D721Med (cell line): ENCODE data around the gene CHST5.

ENCODE experiments used
- DNase-seq: peaks from one replicate; pipeline ENCODE4 v3.0.0; 2011; ENCODE audit warnings: low spot score; ENCODE audit not compliant: insufficient read length
- FAIRE-seq: peaks from 2 replicates; lab custom pipeline; 2011; peaks lifted over from hg19 to GRCh38; lab: Jason Lieb, UNC
- TF ChIP-seq, protein P1 (sequence below): IDR thresholded peaks from 2 replicates; pipeline ENCODE4 v1.5.1; 2012; ENCODE audit warnings: mild to moderate bottlenecking, control low read depth; ENCODE audit not compliant: insufficient read depth; ENCODE audit errors: missing control alignments

Gene CHST5

DNA sequence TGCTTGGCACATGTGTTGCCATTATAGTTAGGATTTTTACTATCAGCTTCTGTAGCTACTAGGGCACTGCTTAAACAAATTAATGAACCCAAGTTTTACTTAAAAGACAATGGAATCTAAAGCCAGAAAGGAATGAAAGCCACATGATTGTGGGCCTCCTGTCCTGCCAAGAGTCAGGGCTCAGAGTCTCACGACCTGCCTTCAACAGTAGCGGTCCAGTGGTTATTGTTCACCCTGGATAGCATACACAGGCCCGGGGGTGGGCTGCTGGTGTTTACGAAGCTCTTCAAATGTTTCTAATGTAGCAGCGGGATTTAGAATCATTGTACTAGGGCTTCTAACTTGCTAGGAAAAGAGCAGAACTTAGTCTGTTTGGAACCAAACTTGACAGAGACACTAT, 38.0 kb upstream of the CHST5 start:
- no peak for FAIRE-seq
- TF ChIP-seq, protein P1, sequence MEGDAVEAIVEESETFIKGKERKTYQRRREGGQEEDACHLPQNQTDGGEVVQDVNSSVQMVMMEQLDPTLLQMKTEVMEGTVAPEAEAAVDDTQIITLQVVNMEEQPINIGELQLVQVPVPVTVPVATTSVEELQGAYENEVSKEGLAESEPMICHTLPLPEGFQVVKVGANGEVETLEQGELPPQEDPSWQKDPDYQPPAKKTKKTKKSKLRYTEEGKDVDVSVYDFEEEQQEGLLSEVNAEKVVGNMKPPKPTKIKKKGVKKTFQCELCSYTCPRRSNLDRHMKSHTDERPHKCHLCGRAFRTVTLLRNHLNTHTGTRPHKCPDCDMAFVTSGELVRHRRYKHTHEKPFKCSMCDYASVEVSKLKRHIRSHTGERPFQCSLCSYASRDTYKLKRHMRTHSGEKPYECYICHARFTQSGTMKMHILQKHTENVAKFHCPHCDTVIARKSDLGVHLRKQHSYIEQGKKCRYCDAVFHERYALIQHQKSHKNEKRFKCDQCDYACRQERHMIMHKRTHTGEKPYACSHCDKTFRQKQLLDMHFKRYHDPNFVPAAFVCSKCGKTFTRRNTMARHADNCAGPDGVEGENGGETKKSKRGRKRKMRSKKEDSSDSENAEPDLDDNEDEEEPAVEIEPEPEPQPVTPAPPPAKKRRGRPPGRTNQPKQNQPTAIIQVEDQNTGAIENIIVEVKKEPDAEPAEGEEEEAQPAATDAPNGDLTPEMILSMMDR, result no peak
- DNase-seq, result no peak

DNA sequence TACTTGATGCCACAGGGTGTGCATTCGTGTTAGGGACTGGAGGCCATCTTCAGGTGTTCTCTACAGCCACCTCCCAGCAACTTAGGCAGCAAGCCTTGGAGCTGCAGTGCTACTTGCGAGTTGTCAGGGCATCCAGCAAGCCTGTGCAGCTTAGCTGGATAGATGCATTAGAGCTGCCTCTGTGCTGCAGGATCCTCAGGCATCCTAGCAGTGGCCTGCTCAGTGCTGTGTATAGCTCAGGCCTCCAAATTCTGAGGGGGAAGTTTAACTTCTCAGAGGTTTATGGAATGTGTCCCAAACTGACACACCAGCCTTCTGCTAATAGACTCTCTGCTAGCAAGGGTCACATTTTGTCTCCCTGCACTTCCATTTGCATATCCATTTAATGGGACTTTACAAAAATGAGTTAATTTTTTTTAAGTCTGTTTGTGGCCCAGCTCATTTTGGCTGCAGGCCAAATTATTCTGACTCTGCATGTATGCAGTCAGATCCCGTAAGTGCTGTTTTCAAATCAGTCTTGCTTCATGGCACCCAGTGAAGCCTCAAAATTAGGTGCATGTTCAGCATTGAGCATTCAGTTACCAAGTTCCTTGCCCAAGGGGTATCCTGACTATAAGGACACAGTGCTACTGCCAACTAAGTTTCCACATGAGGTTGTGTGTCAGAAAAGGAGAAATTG, 37.1 kb upstream of the CHST5 start:
- DNase-seq, result no peak
- FAIRE-seq, result no peak

DNA sequence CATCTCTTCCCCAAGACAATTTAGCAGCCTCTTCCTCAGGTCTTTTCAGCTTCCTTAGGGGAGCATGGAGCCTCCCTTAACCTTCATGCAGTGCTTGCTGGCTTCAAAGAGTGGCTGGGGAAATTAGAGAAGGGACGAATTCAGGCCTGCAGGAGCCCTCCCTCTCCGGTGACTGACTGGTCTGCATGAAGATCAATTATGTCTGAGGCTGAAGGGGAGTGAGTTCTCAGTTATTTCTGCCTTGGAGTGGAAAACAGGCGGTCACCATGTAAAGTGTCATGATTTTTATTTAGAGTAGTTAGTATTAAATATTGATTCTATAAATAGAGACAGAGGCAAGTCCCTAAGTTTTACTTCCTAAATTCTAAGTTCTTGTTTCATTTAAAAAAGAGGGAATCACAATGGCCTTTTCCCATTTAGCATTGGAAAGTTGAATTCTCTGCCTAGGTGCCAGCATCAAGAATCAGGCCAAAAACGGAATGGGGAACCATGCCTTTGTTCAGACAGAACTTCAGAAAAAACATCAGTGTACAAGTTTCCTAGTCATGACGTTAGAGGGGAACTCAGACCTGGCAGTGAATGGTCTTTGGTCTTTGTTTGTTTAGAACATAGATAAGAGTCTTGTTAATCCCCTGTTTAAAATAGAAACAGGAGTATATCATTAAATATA, 34.6 kb upstream of the CHST5 start:
- TF ChIP-seq, protein P1, result no peak
- no peak for DNase-seq
- FAIRE-seq, result no peak

More for the DNA sequence above, 37.1 kb upstream of the CHST5 start:
- TF ChIP-seq, protein P1, result no peak

DNA sequence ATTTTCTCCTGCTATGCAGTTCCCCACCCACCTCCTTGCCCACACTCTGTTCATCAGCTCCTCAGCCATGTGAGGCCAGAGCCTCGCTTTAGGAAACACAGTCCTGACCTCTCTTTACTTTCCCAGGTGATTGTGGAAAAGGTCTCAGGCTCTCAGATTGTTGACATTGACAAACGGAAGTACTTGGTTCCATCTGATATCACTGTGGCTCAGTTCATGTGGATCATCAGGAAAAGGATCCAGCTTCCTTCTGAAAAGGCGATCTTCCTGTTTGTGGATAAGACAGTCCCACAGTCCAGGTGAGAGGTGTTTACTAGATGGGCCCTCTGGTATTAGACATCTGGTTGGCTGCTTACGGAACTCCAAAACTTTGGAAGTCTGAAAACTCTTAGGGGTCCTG, 32.0 kb upstream of the CHST5 start:
- TF ChIP-seq, protein P1, result no peak
- no peak for FAIRE-seq

DNA sequence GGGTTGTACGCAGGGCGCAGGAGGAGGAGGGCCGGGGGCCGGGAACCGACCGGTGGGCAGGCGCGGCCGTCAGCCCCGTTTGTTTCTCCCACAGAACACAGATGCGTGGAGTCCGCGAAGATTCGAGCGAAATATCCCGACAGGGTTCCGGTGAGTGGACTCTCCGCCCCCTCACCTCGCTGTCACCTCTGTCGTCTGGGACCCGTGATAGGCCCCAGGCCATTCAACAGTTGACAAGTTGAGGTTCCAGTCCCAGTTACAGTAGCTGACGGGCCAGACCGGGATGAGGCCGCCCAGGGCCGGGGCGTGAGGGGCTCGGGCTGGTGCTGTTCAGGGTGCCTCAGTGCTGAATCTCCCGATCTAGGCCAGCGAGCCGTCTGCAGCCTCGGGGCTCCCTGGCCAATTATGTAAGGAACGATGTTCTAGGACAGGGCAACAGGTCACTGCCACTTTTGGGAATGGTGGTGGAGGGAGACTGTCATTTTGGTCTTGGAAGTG, 30.9 kb upstream of the CHST5 start:
- DNase-seq, result no peak
- FAIRE-seq, result no peak
- TF ChIP-seq, protein P1, result no peak

More for the DNA sequence above, 32.0 kb upstream of the CHST5 start:
- DNase-seq, result no peak

DNA sequence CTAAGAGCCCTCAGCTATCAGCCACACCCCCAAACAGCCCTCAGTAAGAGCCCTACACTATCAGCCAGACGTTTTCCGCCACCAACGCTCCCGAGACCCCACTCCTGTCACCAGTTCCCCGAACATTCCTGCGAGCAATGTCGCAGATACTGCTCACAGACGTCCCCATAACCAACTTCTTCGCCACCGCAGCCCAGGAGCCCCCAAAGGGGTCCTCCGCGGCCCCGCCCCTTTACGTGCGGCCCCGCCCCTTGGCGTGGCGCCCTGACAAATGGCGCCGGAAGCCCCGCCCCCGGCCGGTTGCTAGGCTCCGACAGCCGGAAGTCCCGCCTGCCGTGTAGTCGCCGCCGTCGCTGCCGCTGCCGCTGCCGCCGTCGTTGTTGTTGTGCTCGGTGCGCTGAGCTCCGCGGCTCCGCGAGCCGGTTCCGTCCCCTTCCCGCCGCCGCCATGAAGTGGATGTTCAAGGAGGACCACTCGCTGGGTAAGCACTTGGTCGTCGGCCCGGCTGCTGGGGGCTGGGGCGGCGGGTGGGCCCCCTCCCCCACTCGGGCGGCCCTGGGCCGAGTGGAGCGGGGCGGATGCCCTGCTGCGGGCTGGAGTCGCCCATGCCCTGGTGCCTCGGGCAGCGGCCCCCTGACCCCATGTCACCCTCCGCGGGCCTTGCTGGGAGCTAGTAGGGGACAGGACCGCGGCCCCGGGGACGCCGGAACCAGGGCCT, 30.3 kb upstream of the CHST5 start, which contains the start of gene GABARAPL2:
TSS of gene GABARAPL2 (plus strand) at position 340 of the 718 bp plus-strand sequence. CDS start at position 448, 108 bp downstream.
- DNase-seq (no peak), FAIRE-seq (no peak)
- TF ChIP-seq, protein P1, result no peak
